ENCODE data around the gene KIAA0513.

DNA sequence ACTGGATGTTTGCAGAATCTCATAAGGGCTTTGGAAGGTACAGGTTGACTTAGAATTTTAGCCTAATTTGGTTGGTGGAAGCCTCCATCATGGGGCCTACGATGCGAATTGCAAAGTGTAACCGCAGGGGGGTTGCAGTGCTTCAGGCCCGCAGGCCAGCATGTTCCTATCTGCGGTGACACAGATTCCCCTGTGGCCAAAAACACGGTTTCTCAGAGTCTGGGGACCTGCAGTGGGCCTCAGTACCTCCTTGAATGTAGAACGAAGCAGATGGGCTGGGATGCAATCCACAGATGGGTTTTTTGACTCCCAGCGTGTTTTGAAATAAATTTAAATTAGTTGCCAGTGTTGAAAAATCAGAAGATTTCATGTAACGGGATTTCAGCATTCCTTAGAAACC lies 34.7 kb downstream of the KIAA0513 start:
- TF ChIP-seq JUNB (IDR thresholded peaks at IDR 0.05) (no peak), CHD1 (IDR thresholded peaks at IDR 0.05; ENCODE audit: low read depth, low read length) (no peak), KAT2A (conservative IDR thresholded peaks at IDR 0.05; ENCODE audit: control insufficient read depth, low read depth, low read length) (no peak)
- TF ChIP-seq, protein P1, sequence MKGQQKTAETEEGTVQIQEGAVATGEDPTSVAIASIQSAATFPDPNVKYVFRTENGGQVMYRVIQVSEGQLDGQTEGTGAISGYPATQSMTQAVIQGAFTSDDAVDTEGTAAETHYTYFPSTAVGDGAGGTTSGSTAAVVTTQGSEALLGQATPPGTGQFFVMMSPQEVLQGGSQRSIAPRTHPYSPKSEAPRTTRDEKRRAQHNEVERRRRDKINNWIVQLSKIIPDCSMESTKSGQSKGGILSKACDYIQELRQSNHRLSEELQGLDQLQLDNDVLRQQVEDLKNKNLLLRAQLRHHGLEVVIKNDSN (IDR thresholded peaks at IDR 0.05; ENCODE audit: borderline replicate concordance, extremely low read length, insufficient read depth, low read depth, low read length): no peak

Data from GM12878 (cell line).